Measurements from ENCODE around the gene ZNF423. TPM values are rescaled to one million over a fixed set of nuclear protein-coding genes. Genes with fewer than 3 reads are reported as not detected.

Gene ZNF423
- total RNA-seq, 1 experiment from 2014 or later, result 0.49 TPM

- intact Hi-C loops (cut with micrococcal nuclease; ENCODE audit: unreplicated experiment), result loop anchor here (10.0 kb wide), 1 partner anchor 56 kb away; no protein-coding TSS in a partner anchor
Measured at GRCh38 chr16:49849037-49849753, 6.7 kb downstream of the ZNF423 start.

GRCh38 chr16:49848530-49848929 is 7.4 kb downstream of the ZNF423 start:
- TF ChIP-seq POLR2AphosphoS5 (IDR thresholded peaks at IDR 0.05; ENCODE audit: low read depth, low read length), result no peak
- no peak for TF ChIP-seq TCF7L2 (IDR thresholded peaks at IDR 0.05; ENCODE audit: low read depth, low read length)
- TF ChIP-seq SIN3A (IDR thresholded peaks at IDR 0.05; ENCODE audit: borderline replicate concordance, insufficient read depth, low read depth, low read length), result no peak
- CTCF ChIA-PET, result no interaction called here
- DNase-seq (ENCODE audit: low read depth, low spot score), result no peak
- intact Hi-C loops (cut with micrococcal nuclease; ENCODE audit: unreplicated experiment), result loop anchor here (10.0 kb wide), 1 partner anchor 56 kb away; no protein-coding TSS in a partner anchor
- Histone ChIP-seq H3K9me3 (ENCODE audit: control insufficient read depth, insufficient read depth, low read depth, low read length) (no peaks in the 10 kb centered on the region), H3K27ac (ENCODE audit: low read length) (no peak overlapping the region), H3K27me3 (ENCODE audit: control insufficient read depth, insufficient read depth, low read length) (peaks cover 6% of the 10 kb centered on the region), H3K4me1 (ENCODE audit: control insufficient read depth, insufficient read depth, low read length) (no peaks in the 10 kb centered on the region), H3K36me3 (ENCODE audit: control insufficient read depth, insufficient read depth, low read length) (no peaks in the 10 kb centered on the region), H3K4me3 (ENCODE audit: low read depth in 2 of 2, low read length in 2 of 2) (no peak overlapping the region)
- ATAC-seq, result no peak
- no TSS peak for BruUV-seq (replicated peaks)
- POLR2A ChIA-PET, result no interaction called here
- in situ Hi-C loops (cut with HindIII; ENCODE audit: low pct_unique_long_range_greater_than_20kb, low sequenced_read_pairs), result no loop called here

More at GRCh38 chr16:49849037-49849753, 6.7 kb downstream of the ZNF423 start:
- ATAC-seq (no peak), DNase-seq (ENCODE audit: low read depth, low spot score) (no peak)
- ChIA-PET POLR2A (interaction anchor here (0.6 kb wide), 1 partner anchor 102 kb away, joined by 4 read pairs; no protein-coding TSS in a partner anchor), CTCF (no interaction called here)
- no peaks in the 10 kb centered on the region for H3K36me3 ChIP-seq (ENCODE audit: control insufficient read depth, insufficient read depth, low read length)
- no peak overlapping the region for H3K4me3 ChIP-seq (ENCODE audit: low read depth in 2 of 2, low read length in 2 of 2)
- BruUV-seq (replicated peaks), result no TSS peak
- no peaks in the 10 kb centered on the region for H3K4me1 ChIP-seq (ENCODE audit: control insufficient read depth, insufficient read depth, low read length)
- H3K9me3 ChIP-seq (ENCODE audit: control insufficient read depth, insufficient read depth, low read depth, low read length), result no peaks in the 10 kb centered on the region
- TF ChIP-seq, protein P1, sequence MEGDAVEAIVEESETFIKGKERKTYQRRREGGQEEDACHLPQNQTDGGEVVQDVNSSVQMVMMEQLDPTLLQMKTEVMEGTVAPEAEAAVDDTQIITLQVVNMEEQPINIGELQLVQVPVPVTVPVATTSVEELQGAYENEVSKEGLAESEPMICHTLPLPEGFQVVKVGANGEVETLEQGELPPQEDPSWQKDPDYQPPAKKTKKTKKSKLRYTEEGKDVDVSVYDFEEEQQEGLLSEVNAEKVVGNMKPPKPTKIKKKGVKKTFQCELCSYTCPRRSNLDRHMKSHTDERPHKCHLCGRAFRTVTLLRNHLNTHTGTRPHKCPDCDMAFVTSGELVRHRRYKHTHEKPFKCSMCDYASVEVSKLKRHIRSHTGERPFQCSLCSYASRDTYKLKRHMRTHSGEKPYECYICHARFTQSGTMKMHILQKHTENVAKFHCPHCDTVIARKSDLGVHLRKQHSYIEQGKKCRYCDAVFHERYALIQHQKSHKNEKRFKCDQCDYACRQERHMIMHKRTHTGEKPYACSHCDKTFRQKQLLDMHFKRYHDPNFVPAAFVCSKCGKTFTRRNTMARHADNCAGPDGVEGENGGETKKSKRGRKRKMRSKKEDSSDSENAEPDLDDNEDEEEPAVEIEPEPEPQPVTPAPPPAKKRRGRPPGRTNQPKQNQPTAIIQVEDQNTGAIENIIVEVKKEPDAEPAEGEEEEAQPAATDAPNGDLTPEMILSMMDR (IDR thresholded peaks at IDR 0.05), result no peak
- TF ChIP-seq POLR2AphosphoS5 (IDR thresholded peaks at IDR 0.05; ENCODE audit: low read depth, low read length) (no peak), TCF7L2 (IDR thresholded peaks at IDR 0.05; ENCODE audit: low read depth, low read length) (no peak), REST (IDR thresholded peaks at IDR 0.05; ENCODE audit: insufficient read depth in 1 of 2, low read depth in 2 of 2, low read length in 1 of 2) (no peak), SIN3A (IDR thresholded peaks at IDR 0.05; ENCODE audit: borderline replicate concordance, insufficient read depth, low read depth, low read length) (no peak)
- in situ Hi-C loops (cut with HindIII; ENCODE audit: low pct_unique_long_range_greater_than_20kb, low sequenced_read_pairs), result no loop called here
- H3K27ac ChIP-seq (ENCODE audit: low read length), result no peak overlapping the region
- H3K27me3 ChIP-seq (ENCODE audit: control insufficient read depth, insufficient read depth, low read length), result peaks cover 6% of the 10 kb centered on the region

GRCh38 chr16:49846800-49847199 is 9.1 kb downstream of the ZNF423 start:
- Histone ChIP-seq H3K36me3 (ENCODE audit: control insufficient read depth, insufficient read depth, low read length) (no peaks in the 10 kb centered on the region), H3K9me3 (ENCODE audit: control insufficient read depth, insufficient read depth, low read depth, low read length) (no peaks in the 10 kb centered on the region), H3K27me3 (ENCODE audit: control insufficient read depth, insufficient read depth, low read length) (peaks cover 6% of the 10 kb centered on the region), H3K27ac (ENCODE audit: low read length) (no peak overlapping the region), H3K4me3 (ENCODE audit: low read depth in 2 of 2, low read length in 2 of 2) (no peak overlapping the region), H3K4me1 (ENCODE audit: control insufficient read depth, insufficient read depth, low read length) (no peaks in the 10 kb centered on the region)
- TF ChIP-seq, protein P1 (IDR thresholded peaks at IDR 0.05), result no peak
- TF ChIP-seq SIN3A (IDR thresholded peaks at IDR 0.05; ENCODE audit: borderline replicate concordance, insufficient read depth, low read depth, low read length) (no peak), TCF7L2 (IDR thresholded peaks at IDR 0.05; ENCODE audit: low read depth, low read length) (no peak), POLR2AphosphoS5 (IDR thresholded peaks at IDR 0.05; ENCODE audit: low read depth, low read length) (no peak), REST (IDR thresholded peaks at IDR 0.05; ENCODE audit: insufficient read depth in 1 of 2, low read depth in 2 of 2, low read length in 1 of 2) (no peak)
- intact Hi-C loops (cut with micrococcal nuclease; ENCODE audit: unreplicated experiment), result loop anchor here (10.0 kb wide), 1 partner anchor 58 kb away; no protein-coding TSS in a partner anchor
- no peak for ATAC-seq
- in situ Hi-C loops (cut with HindIII; ENCODE audit: low pct_unique_long_range_greater_than_20kb, low sequenced_read_pairs), result no loop called here
- ChIA-PET POLR2A (no interaction called here), CTCF (no interaction called here)
- no peak for DNase-seq (ENCODE audit: low read depth, low spot score)
- no TSS peak for BruUV-seq (replicated peaks)
